Measurements from ENCODE around the gene HENMT1. TPM values are rescaled to one million over a fixed set of nuclear protein-coding genes. Genes with fewer than 3 reads are reported as not detected.

The HENMT1 gene
- total and polyA plus RNA-seq, 9 donors = 17.5 to 24.2 (median 20.0) TPM

- Histone ChIP-seq H3K4me1 (ENCODE audit: control insufficient read depth, insufficient read depth, low read length) (peaks cover 4% of the 10 kb centered on the region), H3K27ac (ENCODE audit: low read length) (peak overlapping the region; percentile 52), H3K27me3 (ENCODE audit: control insufficient read depth, insufficient read depth, low read length) (no peaks in the 10 kb centered on the region), H3K4me3 (ENCODE audit: low read length) (no peak overlapping the region), H3K36me3 (ENCODE audit: control insufficient read depth, insufficient read depth, low read length) (peaks cover 4% of the 10 kb centered on the region), H3K9me3 (replicated peaks; ENCODE audit: control insufficient read depth, low read depth, low read length) (no peaks in the 10 kb centered on the region)
- DNase-seq = peak; percentile 83
- 10% methylated on average over 6 of the region's 11 CpGs for WGBS (ENCODE audit: insufficient coverage)
Observed at GRCh38 chr1:108609483-108610049, 51.3 kb downstream of the HENMT1 start.

- Histone ChIP-seq H3K27ac (ENCODE audit: low read length) (no peak overlapping the region), H3K27me3 (ENCODE audit: control insufficient read depth, insufficient read depth, low read length) (no peaks in the 10 kb centered on the region)
Observed at GRCh38 chr1:108606478-108606877, 54.4 kb downstream of the HENMT1 start.

GRCh38 chr1:108605633-108606032 lies 55.3 kb downstream of the HENMT1 start:
- Histone ChIP-seq H3K4me3 (ENCODE audit: low read length) (no peak overlapping the region), H3K4me1 (ENCODE audit: control insufficient read depth, insufficient read depth, low read length) (peaks cover 4% of the 10 kb centered on the region), H3K9me3 (replicated peaks; ENCODE audit: control insufficient read depth, low read depth, low read length) (no peaks in the 10 kb centered on the region), H3K27ac (ENCODE audit: low read length) (no peak overlapping the region), H3K36me3 (ENCODE audit: control insufficient read depth, insufficient read depth, low read length) (peaks cover 16% of the 10 kb centered on the region), H3K27me3 (ENCODE audit: control insufficient read depth, insufficient read depth, low read length) (no peaks in the 10 kb centered on the region)
- DNase-seq = no peak

More at GRCh38 chr1:108606478-108606877, 54.4 kb downstream of the HENMT1 start:
- Histone ChIP-seq H3K9me3 (replicated peaks; ENCODE audit: control insufficient read depth, low read depth, low read length) (no peaks in the 10 kb centered on the region), H3K36me3 (ENCODE audit: control insufficient read depth, insufficient read depth, low read length) (peaks cover 16% of the 10 kb centered on the region), H3K4me1 (ENCODE audit: control insufficient read depth, insufficient read depth, low read length) (peaks cover 4% of the 10 kb centered on the region), H3K4me3 (ENCODE audit: low read length) (no peak overlapping the region)
- no peak for DNase-seq

GRCh38 chr1:108601708-108602410 lies 59.0 kb downstream of the HENMT1 start:
- Histone ChIP-seq H3K4me1 (ENCODE audit: control insufficient read depth, insufficient read depth, low read length) (no peaks in the 10 kb centered on the region), H3K4me3 (ENCODE audit: low read length) (no peak overlapping the region), H3K27ac (ENCODE audit: low read length) (no peak overlapping the region), H3K9me3 (replicated peaks; ENCODE audit: control insufficient read depth, low read depth, low read length) (no peaks in the 10 kb centered on the region), H3K36me3 (ENCODE audit: control insufficient read depth, insufficient read depth, low read length) (peaks cover 14% of the 10 kb centered on the region), H3K27me3 (ENCODE audit: control insufficient read depth, insufficient read depth, low read length) (no peaks in the 10 kb centered on the region)
- WGBS (ENCODE audit: insufficient coverage) = no CpG with 5 or more reads among the region's 1 CpG
- DNase-seq = no peak

- Histone ChIP-seq H3K4me1 (ENCODE audit: control insufficient read depth, insufficient read depth, low read length) (peaks cover 2% of the 10 kb centered on the region), H3K27me3 (ENCODE audit: control insufficient read depth, insufficient read depth, low read length) (no peaks in the 10 kb centered on the region), H3K27ac (ENCODE audit: low read length) (no peak overlapping the region), H3K9me3 (replicated peaks; ENCODE audit: control insufficient read depth, low read depth, low read length) (no peaks in the 10 kb centered on the region), H3K36me3 (ENCODE audit: control insufficient read depth, insufficient read depth, low read length) (peaks cover 14% of the 10 kb centered on the region), H3K4me3 (ENCODE audit: low read length) (no peak overlapping the region)
- DNase-seq = no peak
- WGBS (ENCODE audit: insufficient coverage) = no CpG with 5 or more reads among the region's 4 CpGs
Observed at GRCh38 chr1:108600504-108600903, 60.4 kb downstream of the HENMT1 start.

GRCh38 chr1:108598340-108598739 lies 62.6 kb downstream of the HENMT1 start:
- WGBS (ENCODE audit: insufficient coverage) = 100% methylated on average over 1 of the region's 1 CpG
- H3K36me3 ChIP-seq (ENCODE audit: control insufficient read depth, insufficient read depth, low read length) = peaks cover 11% of the 10 kb centered on the region
- H3K4me1 ChIP-seq (ENCODE audit: control insufficient read depth, insufficient read depth, low read length) = peaks cover 2% of the 10 kb centered on the region
- H3K9me3 ChIP-seq (replicated peaks; ENCODE audit: control insufficient read depth, low read depth, low read length) = no peaks in the 10 kb centered on the region
- no peak overlapping the region for H3K27ac ChIP-seq (ENCODE audit: low read length)
- no peaks in the 10 kb centered on the region for H3K27me3 ChIP-seq (ENCODE audit: control insufficient read depth, insufficient read depth, low read length)
- no peak for DNase-seq
- no peak overlapping the region for H3K4me3 ChIP-seq (ENCODE audit: low read length)

Other genes starting within 250 kb of the HENMT1 start
- not detected for gene NBPF6, start 210.8 kb downstream of the HENMT1 start, total RNA-seq
- not detected for gene NBPF6, start 210.8 kb downstream of the HENMT1 start, polyA plus RNA-seq (ENCODE audit: insufficient read depth in 1 of 8, insufficient read length in 8 of 8, low replicate concordance in 1 of 8)
- 14.5 TPM for gene EEIG2, start 101.0 kb downstream of the HENMT1 start, total RNA-seq
- 10 to 100 TPM in 6 of 8 donors, 1 to 10 TPM in 2; 9.0 to 17.3 (median 10.5) TPM for gene EEIG2, start 101.0 kb downstream of the HENMT1 start, polyA plus RNA-seq (ENCODE audit: insufficient read depth in 1 of 8, insufficient read length in 8 of 8, low replicate concordance in 1 of 8)
- 13.7 TPM for gene PRPF38B, start 31.2 kb upstream of the HENMT1 start, total RNA-seq
- 10 to 100 TPM; 40.1 to 55.8 (median 44.1) TPM for gene PRPF38B, start 31.2 kb upstream of the HENMT1 start, polyA plus RNA-seq (ENCODE audit: insufficient read depth in 1 of 8, insufficient read length in 8 of 8, low replicate concordance in 1 of 8)
- not detected for gene FNDC7, start 51.8 kb upstream of the HENMT1 start, total RNA-seq
- under 1 TPM in 1 of 8 donors, not detected in 7; 0.11 TPM for gene FNDC7, start 51.8 kb upstream of the HENMT1 start, polyA plus RNA-seq (ENCODE audit: insufficient read depth in 1 of 8, insufficient read length in 8 of 8, low replicate concordance in 1 of 8)
- 28.8 TPM for gene STXBP3, start 85.6 kb upstream of the HENMT1 start, total RNA-seq
- gene STXBP3, start 85.6 kb upstream of the HENMT1 start, polyA plus RNA-seq (ENCODE audit: insufficient read depth in 1 of 8, insufficient read length in 8 of 8, low replicate concordance in 1 of 8) = 10 to 100 TPM; 23.7 to 32.9 (median 27.4) TPM
- gene AKNAD1, start 196.0 kb upstream of the HENMT1 start, total RNA-seq = 1.2 TPM
- gene AKNAD1, start 196.0 kb upstream of the HENMT1 start, polyA plus RNA-seq (ENCODE audit: insufficient read depth in 1 of 8, insufficient read length in 8 of 8, low replicate concordance in 1 of 8) = 1 to 10 TPM; 1.0 to 2.5 (median 2.0) TPM
- gene GPSM2, start 215.9 kb upstream of the HENMT1 start, total RNA-seq = 57.4 TPM
- gene GPSM2, start 215.9 kb upstream of the HENMT1 start, polyA plus RNA-seq (ENCODE audit: insufficient read depth in 1 of 8, insufficient read length in 8 of 8, low replicate concordance in 1 of 8) = 10 to 100 TPM; 27.9 to 55.8 (median 41.4) TPM